GM12891 (cell line): Measurements from ENCODE around the gene GRIK4.

Experiments
- PAX5 ChIP-seq: IDR thresholded peaks from 2 replicates; pipeline ENCODE4 v1.6.1; 2011; ENCODE audit warnings: low read length, moderate library complexity, mild to moderate bottlenecking; ENCODE audit not compliant: insufficient read depth, severe bottlenecking
- POLR2A ChIP-seq: IDR thresholded peaks from 2 replicates; pipeline ENCODE4 v1.6.1; 2011; ENCODE audit warnings: low read depth, low read length, control low read depth
- POLR2AphosphoS5 ChIP-seq: IDR thresholded peaks from 2 replicates; pipeline ENCODE4 v1.6.1; 2011; ENCODE audit warnings: low read depth, low read length, control low read depth
- SPI1 ChIP-seq: IDR thresholded peaks from 2 replicates; pipeline ENCODE4 v1.6.1; 2011; ENCODE audit warnings: low read depth, low read length, control low read depth
- TAF1 ChIP-seq: IDR thresholded peaks from 2 replicates; pipeline ENCODE4 v1.6.1; 2011; ENCODE audit warnings: low read depth, low read length, control low read depth

DNA sequence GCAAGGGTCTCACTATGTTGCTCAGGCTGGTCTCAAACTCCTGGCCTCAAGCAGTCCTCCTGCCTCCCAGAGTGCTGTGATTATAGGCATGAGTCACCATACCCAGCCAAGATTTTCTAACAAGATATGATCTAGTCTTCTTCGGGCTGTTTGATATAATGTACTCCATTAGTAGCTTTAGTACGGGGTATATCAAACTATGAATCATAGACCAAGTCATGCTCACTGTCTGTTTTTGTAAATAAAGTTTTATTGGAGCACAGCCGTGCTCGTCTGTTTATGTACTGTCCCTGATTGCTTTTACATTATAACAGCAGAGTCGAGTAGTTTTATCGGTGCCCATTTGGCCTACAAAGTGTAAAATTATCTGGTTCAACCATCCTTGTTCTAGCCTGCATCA is 43.9 kb upstream of the GRIK4 start:
- TF ChIP-seq POLR2A = no peak
- no peak for TF ChIP-seq POLR2AphosphoS5
- TF ChIP-seq TAF1 = no peak
- TF ChIP-seq PAX5 = no peak
- no peak for TF ChIP-seq SPI1
